Measurements from ENCODE around the gene VSIG1.

- TF ChIP-seq, protein P1, sequence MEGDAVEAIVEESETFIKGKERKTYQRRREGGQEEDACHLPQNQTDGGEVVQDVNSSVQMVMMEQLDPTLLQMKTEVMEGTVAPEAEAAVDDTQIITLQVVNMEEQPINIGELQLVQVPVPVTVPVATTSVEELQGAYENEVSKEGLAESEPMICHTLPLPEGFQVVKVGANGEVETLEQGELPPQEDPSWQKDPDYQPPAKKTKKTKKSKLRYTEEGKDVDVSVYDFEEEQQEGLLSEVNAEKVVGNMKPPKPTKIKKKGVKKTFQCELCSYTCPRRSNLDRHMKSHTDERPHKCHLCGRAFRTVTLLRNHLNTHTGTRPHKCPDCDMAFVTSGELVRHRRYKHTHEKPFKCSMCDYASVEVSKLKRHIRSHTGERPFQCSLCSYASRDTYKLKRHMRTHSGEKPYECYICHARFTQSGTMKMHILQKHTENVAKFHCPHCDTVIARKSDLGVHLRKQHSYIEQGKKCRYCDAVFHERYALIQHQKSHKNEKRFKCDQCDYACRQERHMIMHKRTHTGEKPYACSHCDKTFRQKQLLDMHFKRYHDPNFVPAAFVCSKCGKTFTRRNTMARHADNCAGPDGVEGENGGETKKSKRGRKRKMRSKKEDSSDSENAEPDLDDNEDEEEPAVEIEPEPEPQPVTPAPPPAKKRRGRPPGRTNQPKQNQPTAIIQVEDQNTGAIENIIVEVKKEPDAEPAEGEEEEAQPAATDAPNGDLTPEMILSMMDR (IDR thresholded peaks at IDR 0.05): no peak
- no peak for TF ChIP-seq POLR2A (IDR thresholded peaks at IDR 0.05)
These were observed 25.4 kb upstream of the VSIG1 start for GRCh38 chrX:108019382-108019875.
